Activated T-helper 1 cell treated with Interleukin-2 at 50 U/mL for 16 hours (primary cell): ENCODE measurements around the gene DHRS4.
"Not testable (repeated sequence)": the region's sequence is repeated elsewhere in the genome, so short reads cannot be mapped to it uniquely, and the experiment has no call there.

Source experiments
- DNase-seq: peaks from one replicate; pipeline ENCODE4 v3.0.0-alpha.2; 2020; ENCODE audit warnings: low read depth

The DHRS4 gene

GRCh38 chr14:23984891-23985602, 31.5 kb downstream of the DHRS4 start:
- no peak for DNase-seq

DNA sequence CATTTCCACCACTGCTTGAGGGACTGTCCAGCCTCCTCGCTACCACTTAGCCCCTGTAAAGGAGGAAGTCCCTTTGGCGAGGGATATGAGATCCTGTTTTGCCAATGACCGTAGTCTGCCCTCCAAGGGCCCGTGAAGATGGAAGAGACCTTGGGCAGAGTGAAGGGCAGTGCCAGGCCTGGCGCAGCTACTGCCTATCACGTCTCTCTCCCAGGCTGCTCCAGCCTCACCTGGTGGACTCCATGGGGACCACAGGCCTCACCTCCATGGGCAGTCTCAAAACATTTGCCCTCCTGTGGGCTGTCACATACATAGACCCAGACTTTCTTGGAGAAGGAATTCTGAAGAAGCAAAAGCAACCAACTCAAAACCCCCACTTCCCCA, 34.6 kb downstream of the DHRS4 start:
- DNase-seq: not testable (repeated sequence)

DNA sequence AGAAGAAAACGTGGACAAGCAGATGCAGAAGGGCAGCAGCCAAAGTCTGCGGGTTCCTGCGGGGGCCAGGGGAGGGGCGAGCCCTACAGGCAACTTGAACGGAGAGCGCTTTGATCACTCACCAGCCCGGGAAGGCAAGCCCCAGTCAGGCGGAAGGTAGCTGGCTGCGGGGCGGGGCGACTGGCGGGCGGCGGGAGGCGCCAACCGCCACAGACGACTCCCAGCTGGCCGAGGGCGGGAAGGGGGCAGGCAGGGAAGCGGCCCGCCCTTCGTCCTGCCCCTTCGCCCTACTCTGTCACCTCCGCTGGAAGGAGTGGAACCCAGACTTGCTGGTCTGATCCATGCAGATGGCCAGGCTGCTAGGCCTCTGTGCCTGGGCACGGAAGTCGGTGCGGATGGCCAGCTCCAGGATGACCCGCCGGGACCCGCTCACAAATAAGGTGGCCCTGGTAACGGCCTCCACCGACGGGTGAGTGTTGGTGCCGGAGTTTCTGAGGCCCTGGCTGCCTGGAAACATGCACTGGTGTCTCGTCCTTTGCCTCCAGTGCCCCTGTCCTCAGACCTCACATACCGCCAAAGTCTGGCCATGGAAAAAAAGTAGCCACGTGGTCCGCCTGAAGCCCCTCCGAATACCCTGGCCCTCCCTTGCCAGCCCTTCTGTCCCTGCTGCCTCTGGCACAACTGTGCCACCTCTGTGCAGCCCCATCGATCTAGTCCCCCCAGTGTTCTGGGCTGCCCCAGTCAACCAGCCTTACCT, 35.2 kb downstream of the DHRS4 start, which contains the start of gene DHRS4L2:
Gene DHRS4L2 (plus strand): TSS at position 323 of the 757 bp plus-strand sequence. CDS start 19 bp downstream, at position 342.
- DNase-seq: peak; percentile 66

DNA sequence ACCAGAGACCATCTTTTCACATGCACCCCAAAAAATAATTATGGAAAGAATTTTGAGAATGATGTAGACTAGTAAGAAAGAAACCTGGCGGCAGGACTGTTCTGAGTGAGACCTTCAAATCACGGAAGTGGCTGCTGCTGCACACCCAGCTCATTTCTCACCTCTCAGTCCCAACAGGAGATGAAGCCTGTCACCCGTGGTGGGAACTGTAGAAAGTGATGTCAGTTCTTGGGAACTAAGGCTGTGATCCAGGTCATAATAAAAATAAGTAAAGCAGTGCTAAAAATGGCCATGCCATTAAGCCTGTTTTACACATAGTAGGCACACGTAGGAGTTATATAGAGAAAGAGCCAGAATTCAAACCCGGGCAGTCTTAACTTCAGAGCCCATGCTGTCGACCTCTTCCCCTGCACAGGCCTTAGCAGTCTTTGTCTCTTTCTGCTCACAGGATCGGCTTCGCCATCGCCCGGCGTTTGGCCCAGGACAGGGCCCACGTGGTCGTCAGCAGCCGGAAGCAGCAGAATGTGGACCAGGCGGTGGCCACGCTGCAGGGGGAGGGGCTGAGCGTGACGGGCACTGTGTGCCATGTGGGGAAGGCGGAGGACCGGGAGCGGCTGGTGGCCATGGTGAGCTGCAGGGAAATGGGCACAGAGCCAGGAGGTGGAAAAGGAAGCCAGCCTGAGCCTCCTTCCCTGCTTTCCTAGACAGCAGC, 36.3 kb downstream of the DHRS4 start:
- DNase-seq: not testable (repeated sequence)

GRCh38 chr14:23990961-23991360, 37.4 kb downstream of the DHRS4 start:
- not testable (repeated sequence) for DNase-seq

DNA sequence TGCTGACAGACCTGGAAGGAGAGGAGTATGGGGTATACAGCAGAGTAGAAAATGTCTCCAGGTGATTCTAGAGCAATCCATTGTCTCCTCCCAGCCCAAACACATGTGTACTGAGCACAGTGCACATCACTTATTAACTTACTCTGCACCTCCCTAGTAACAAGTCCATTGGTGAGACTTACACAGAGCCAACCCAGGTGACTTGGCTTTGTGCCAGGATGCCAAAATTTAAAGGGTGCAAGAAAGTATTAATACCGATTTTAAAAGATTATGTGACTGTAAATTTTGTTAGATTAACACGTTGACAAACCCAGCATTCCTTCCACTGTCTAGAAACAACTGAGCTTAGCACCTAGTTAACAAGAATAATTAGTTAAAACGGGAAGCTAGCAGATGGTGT, 39.5 kb downstream of the DHRS4 start:
- not testable (repeated sequence) for DNase-seq

- DNase-seq: not testable (repeated sequence)
These were observed 42.4 kb downstream of the DHRS4 start for GRCh38 chr14:23996009-23996408.

- DNase-seq: not testable (repeated sequence)
These were observed 43.3 kb downstream of the DHRS4 start for GRCh38 chr14:23996825-23997224.

GRCh38 chr14:23999640-24000039, 46.1 kb downstream of the DHRS4 start:
- not testable (repeated sequence) for DNase-seq

DNA sequence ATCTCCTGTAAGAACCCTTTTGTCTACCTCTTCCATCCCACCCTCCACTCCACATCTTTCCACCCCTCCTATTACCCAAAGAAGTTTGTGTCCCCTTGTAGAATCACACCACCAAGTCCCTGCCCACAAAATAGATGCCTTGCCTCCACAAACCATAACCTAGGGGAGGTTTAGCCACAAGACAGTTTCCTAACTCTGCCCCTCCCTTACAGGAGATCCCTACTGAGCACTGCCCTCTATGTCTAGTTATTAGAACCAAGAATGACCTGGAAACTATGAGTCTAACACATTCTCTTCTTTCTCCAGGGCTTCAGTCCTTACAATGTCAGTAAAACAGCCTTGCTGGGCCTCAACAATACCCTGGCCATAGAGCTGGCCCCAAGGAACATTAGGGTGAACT, 47.5 kb downstream of the DHRS4 start:
- DNase-seq: not testable (repeated sequence)

DNA sequence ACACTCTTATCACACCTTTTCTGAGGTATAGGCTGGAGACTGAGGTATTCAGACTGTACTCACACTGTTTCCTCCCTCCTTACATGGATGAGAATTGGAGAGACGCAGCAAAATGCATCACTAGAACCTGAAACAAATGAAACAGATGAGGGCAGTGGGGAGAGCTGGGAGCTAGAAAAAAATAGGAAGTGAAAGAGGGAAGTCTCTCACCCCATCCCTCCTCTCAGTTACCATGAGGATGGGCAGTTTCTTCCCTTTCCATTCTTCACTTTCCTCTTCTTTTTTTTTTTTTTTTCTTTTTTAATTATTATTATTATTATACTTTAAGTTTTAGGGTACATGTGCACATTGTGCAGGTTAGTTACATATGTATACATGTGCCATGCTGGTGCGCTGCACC, 48.1 kb downstream of the DHRS4 start:
- DNase-seq: not testable (repeated sequence)

GRCh38 chr14:24006471-24006816, 52.9 kb downstream of the DHRS4 start:
- DNase-seq: not testable (repeated sequence)

GRCh38 chr14:24006817-24007652, 53.5 kb downstream of the DHRS4 start:
- DNase-seq: peak; percentile 55

DNA sequence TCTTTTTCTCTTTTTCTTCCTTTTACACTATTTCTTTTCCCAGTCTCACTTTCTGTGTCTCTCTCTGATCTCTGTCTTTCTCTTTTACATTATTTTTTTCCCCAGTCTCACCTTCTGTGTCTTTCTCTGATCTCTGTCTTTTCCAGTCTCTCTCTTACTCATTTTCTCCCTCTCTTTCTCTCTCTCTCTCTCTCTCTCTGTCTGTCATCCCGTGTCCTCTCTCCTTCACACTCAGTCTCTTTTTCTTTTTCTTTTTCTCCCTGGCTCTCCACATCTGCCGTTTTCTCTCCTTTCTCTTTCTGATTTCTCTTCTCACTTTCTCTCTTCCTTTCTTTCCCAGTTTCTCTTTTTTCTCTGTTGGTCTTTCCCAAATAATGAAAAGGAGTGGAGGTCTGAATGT, 57.5 kb downstream of the DHRS4 start:
- no peak for DNase-seq

DNA sequence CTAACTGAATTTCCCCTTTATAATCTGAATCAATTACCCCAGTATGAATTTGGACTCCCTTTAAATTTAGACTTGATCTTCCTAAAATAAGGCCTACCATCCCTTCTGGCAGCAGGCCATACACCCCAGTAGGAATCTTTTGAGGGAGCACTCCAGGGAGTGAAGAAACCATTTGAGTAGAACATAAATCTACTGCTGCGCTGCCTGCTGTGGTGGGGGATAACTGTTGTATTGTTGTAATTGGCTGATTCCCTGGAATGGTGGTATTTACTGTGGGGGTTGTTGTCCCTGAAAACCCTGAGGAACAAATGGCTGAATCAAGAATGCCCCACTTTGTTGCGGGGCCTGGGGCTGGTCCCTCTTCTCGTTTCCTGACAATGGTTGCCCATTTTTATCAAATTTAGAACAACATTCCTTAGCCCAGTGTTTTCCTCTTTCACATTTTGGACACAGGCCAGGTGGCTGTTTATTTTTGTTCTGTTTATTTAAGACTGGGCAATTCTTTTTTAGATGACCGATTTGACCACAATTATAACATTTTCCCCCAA, 59.2 kb downstream of the DHRS4 start:
- not testable (repeated sequence) for DNase-seq

DNA sequence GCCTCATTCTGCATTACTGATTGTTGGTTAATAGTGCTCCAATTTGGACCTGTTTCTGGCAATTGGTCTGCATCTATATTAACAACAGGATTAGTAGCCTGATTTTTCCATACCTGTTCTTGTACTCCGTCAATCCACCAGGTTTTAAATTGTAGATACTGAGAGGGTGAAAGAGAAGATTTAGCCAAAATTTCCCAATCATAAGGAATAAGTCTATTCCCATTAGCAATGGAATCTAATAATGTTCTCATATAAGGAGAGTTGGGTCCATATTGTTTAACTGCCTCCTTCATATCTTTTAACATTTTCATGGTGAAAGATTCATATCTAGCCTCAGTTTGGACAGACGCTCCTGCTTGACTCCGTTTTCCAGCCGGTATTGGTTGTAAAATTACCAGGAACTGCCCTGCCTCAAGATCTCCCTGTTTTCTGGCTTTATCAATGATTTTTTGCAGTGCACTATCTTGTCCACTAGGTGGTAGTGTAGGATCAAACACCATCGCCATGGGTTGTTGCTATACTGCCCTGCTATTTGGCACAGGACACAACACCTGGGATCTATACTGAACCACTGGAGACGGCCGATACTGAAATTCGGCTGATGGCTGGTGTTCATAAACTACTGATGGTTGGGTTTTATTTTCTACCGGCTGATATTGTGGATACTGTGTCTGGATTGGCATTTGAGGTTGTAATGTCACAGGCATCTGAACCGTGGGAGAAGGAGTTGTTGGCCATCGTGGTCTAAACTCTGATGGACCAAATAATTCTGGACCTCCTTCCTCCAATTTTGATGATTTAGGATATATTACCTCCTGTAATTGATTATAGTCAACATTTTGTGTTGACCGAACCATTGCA, 60.3 kb downstream of the DHRS4 start:
- DNase-seq: no peak

- DNase-seq: not testable (repeated sequence)
These were observed 62.2 kb downstream of the DHRS4 start for GRCh38 chr14:24015745-24016144.
